Effector memory CD4-positive, alpha-beta T cell (primary cell): Measurements from ENCODE around the gene SOBP.

ENCODE experiments used
- DNase-seq, 3 donors: peaks; one replicate each; pipeline ENCODE4 v3.0.0-alpha.2; 2020
- H3K27ac ChIP-seq: 2 replicates; pipeline ENCODE4 v1.7.0; 2013; ENCODE audit warnings: mild to moderate bottlenecking, low read length, moderate library complexity; ENCODE audit not compliant: insufficient read depth, poor library complexity, severe bottlenecking
- H3K27me3 ChIP-seq: replicated peaks from 2 replicates; pipeline ENCODE4 v1.7.0; 2013; ENCODE audit warnings: mild to moderate bottlenecking, low read length; ENCODE audit not compliant: insufficient read depth, control insufficient read depth, poor library complexity, severe bottlenecking
- H3K36me3 ChIP-seq: 2 replicates; pipeline ENCODE4 v1.7.0; 2013; ENCODE audit warnings: mild to moderate bottlenecking, low read length, moderate library complexity; ENCODE audit not compliant: control insufficient read depth, insufficient read depth
- H3K4me1 ChIP-seq: 2 replicates; pipeline ENCODE4 v1.7.0; 2013; ENCODE audit warnings: low read length, mild to moderate bottlenecking; ENCODE audit not compliant: control insufficient read depth, insufficient read depth, poor library complexity, severe bottlenecking
- H3K4me3 ChIP-seq: 2 replicates; pipeline ENCODE4 v1.7.0; 2013; ENCODE audit warnings: low read length, low read depth, mild to moderate bottlenecking; ENCODE audit not compliant: insufficient read depth, poor library complexity, severe bottlenecking
- H3K9me3 ChIP-seq: 2 replicates; pipeline ENCODE4 v1.7.0; 2013; ENCODE audit warnings: mild to moderate bottlenecking, low read length, moderate library complexity; ENCODE audit not compliant: control insufficient read depth

SOBP gene

GRCh38 chr6:107632381-107633136 is 142.6 kb downstream of the SOBP start:
- DNase-seq, result no peak
- peaks cover 3% of the 10 kb centered on the region for H3K4me1 ChIP-seq
- no peaks in the 10 kb centered on the region for H3K36me3 ChIP-seq
- peaks cover 16% of the 10 kb centered on the region for H3K27me3 ChIP-seq
- no peak overlapping the region for H3K4me3 ChIP-seq
- no peaks in the 10 kb centered on the region for H3K9me3 ChIP-seq
- no peak overlapping the region for H3K27ac ChIP-seq

- H3K27ac ChIP-seq, result no peak overlapping the region
- no peaks in the 10 kb centered on the region for H3K36me3 ChIP-seq
- peaks cover 16% of the 10 kb centered on the region for H3K27me3 ChIP-seq
- no peak overlapping the region for H3K4me3 ChIP-seq
- peaks cover 3% of the 10 kb centered on the region for H3K4me1 ChIP-seq
- H3K9me3 ChIP-seq, result no peaks in the 10 kb centered on the region
- no peak for DNase-seq
Observed at GRCh38 chr6:107633680-107634323, 143.9 kb downstream of the SOBP start.

GRCh38 chr6:107634324-107635056 is 144.6 kb downstream of the SOBP start:
- DNase-seq, result no peak
- H3K9me3 ChIP-seq, result no peaks in the 10 kb centered on the region
- H3K4me3 ChIP-seq, result no peak overlapping the region
- no peaks in the 10 kb centered on the region for H3K36me3 ChIP-seq
- H3K27me3 ChIP-seq, result peaks cover 16% of the 10 kb centered on the region
- H3K4me1 ChIP-seq, result peaks cover 3% of the 10 kb centered on the region
- no peak overlapping the region for H3K27ac ChIP-seq

- no peaks in the 10 kb centered on the region for H3K9me3 ChIP-seq
- no peak for DNase-seq
- no peak overlapping the region for H3K27ac ChIP-seq
- peaks cover 3% of the 10 kb centered on the region for H3K4me1 ChIP-seq
- peaks cover 16% of the 10 kb centered on the region for H3K27me3 ChIP-seq
- no peaks in the 10 kb centered on the region for H3K36me3 ChIP-seq
- no peak overlapping the region for H3K4me3 ChIP-seq
Observed at GRCh38 chr6:107635057-107635515, 145.2 kb downstream of the SOBP start.

GRCh38 chr6:107636486-107636885 is 146.6 kb downstream of the SOBP start:
- Histone ChIP-seq H3K9me3 (no peaks in the 10 kb centered on the region), H3K27me3 (peaks cover 16% of the 10 kb centered on the region), H3K36me3 (no peaks in the 10 kb centered on the region), H3K27ac (no peak overlapping the region), H3K4me1 (peaks cover 3% of the 10 kb centered on the region), H3K4me3 (no peak overlapping the region)
- no peak for DNase-seq

DNA sequence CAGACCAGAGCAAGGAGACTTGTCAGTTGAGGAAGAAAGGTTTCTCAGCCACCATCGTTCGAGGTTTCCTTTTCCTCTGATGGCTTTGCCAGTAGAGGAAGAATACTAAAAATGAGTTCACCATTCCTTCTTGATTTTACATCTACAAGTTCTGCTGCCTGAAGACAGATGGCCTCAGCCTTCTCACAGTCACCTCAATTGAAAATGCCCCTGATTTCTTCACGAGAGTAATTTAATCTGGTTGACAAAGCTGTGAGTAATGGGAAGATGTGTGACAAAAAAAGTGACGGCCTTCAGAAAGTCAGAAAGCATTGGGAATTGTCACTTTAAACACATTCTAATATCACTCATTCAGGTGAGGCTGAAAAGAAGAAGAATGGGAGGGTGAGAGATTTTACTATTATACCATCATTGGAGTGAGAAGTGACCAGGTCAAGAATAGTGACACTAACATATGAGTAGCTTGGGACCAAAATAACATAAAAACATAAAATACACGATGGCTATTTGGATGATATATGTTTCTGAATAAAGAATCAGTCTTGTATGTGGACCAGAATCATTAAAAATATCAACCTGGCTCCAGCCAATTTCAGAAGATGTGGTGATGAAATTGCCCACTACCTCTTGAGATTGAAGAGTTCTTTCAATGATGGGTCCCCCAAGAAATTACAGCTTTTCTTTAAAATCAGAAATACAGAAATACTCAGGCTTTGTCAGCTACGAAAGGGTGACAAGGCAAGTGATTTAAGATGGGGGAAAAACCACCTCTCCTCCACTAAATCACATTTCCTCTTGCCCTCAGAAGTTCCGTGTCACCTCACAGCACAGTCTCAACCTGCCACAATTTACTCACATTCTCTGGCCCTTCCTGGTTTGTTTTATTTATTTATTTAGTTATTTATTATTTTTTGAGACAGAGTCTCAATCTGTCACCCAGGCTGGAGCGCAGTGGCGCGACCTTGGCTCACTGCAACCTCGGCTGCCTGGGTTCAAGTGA is 147.7 kb downstream of the SOBP start:
- H3K9me3 ChIP-seq, result no peaks in the 10 kb centered on the region
- peaks cover 3% of the 10 kb centered on the region for H3K4me1 ChIP-seq
- peaks cover 16% of the 10 kb centered on the region for H3K27me3 ChIP-seq
- no peaks in the 10 kb centered on the region for H3K36me3 ChIP-seq
- H3K4me3 ChIP-seq, result no peak overlapping the region
- no peak overlapping the region for H3K27ac ChIP-seq
- DNase-seq, result no peak

DNA sequence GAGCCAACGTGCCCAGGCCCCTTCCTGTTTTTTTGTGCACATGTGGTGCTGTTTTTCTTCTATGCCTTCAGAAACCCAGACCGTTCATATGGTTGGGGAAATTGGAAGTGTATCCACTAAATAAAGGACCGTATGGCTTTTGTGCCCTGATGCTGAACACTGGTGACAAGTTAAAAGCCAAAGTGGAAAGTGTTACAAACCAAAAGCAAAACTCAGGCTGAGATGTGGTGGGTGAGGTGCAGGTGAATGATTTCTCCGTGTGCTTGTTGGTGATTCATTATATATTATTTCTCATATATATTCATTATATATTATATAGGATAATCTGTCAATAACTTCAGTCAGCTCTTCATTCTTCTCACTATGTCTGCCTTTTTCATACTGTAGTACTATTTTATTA is 148.6 kb downstream of the SOBP start:
- H3K36me3 ChIP-seq, result no peaks in the 10 kb centered on the region
- DNase-seq, result no peak
- peaks cover 3% of the 10 kb centered on the region for H3K4me1 ChIP-seq

GRCh38 chr6:107639511-107639910 is 149.6 kb downstream of the SOBP start:
- Histone ChIP-seq H3K27me3 (peaks cover 5% of the 10 kb centered on the region), H3K36me3 (no peaks in the 10 kb centered on the region), H3K27ac (no peak overlapping the region), H3K4me3 (no peak overlapping the region), H3K4me1 (no peaks in the 10 kb centered on the region), H3K9me3 (no peaks in the 10 kb centered on the region)
- no peak for DNase-seq

More for the DNA sequence above, 148.6 kb downstream of the SOBP start:
- Histone ChIP-seq H3K27me3 (peaks cover 13% of the 10 kb centered on the region), H3K27ac (no peak overlapping the region), H3K4me3 (no peak overlapping the region), H3K9me3 (no peaks in the 10 kb centered on the region)

GRCh38 chr6:107641071-107641470 is 151.2 kb downstream of the SOBP start:
- H3K36me3 ChIP-seq, result no peaks in the 10 kb centered on the region
- H3K4me1 ChIP-seq, result no peaks in the 10 kb centered on the region
- H3K4me3 ChIP-seq, result no peak overlapping the region
- H3K27me3 ChIP-seq, result no peaks in the 10 kb centered on the region
- no peak for DNase-seq
- H3K27ac ChIP-seq, result no peak overlapping the region
- H3K9me3 ChIP-seq, result no peaks in the 10 kb centered on the region
